ENCODE data around the gene GANAB. TPM values are rescaled to one million over a fixed set of nuclear protein-coding genes. Genes with fewer than 3 reads are reported as not detected.

GANAB gene

Small RNAs within 50 kb of the gene (small RNA-seq; reads per million reads assigned to genes)
- not detected for gene AP001458.1 (ENCODE audit: low read depth)
- not detected for gene SNORA57 (ENCODE audit: low read depth)
